HG02763 (cell line): ENCODE results near the gene AKAP3.

Source experiments
- ATAC-seq: cut with Tn5 transposase; IDR thresholded peaks from one replicate; pipeline ENCODE4 v1.9.1; 2021; ENCODE audit warnings: mild to moderate bottlenecking, moderate library complexity; ENCODE audit not compliant: unreplicated experiment

Gene AKAP3

GRCh38 chr12:4603946-4604345 lies 44.9 kb downstream of the AKAP3 start:
- no peak for ATAC-seq

- no peak for ATAC-seq
Observed at GRCh38 chr12:4603421-4603820, 45.4 kb downstream of the AKAP3 start.

- ATAC-seq, result no peak
Observed at GRCh38 chr12:4595881-4596280, 53.0 kb downstream of the AKAP3 start.

- no peak for ATAC-seq
Observed at GRCh38 chr12:4591180-4591687, 57.6 kb downstream of the AKAP3 start.

GRCh38 chr12:4589941-4590340 lies 58.9 kb downstream of the AKAP3 start:
- ATAC-seq, result no peak

GRCh38 chr12:4588916-4589315 lies 59.9 kb downstream of the AKAP3 start:
- ATAC-seq, result no peak

- no peak for ATAC-seq
Observed at GRCh38 chr12:4587108-4587507, 61.7 kb downstream of the AKAP3 start.

- no peak for ATAC-seq
Observed at GRCh38 chr12:4586500-4586899, 62.4 kb downstream of the AKAP3 start.

GRCh38 chr12:4584896-4585295 lies 64.0 kb downstream of the AKAP3 start:
- ATAC-seq, result no peak

- no peak for ATAC-seq
Observed at GRCh38 chr12:4584281-4584680, 64.6 kb downstream of the AKAP3 start.

GRCh38 chr12:4580281-4580688 lies 68.6 kb downstream of the AKAP3 start:
- no peak for ATAC-seq

GRCh38 chr12:4579305-4580102 lies 69.3 kb downstream of the AKAP3 start:
- no peak for ATAC-seq

GRCh38 chr12:4572680-4573079 lies 76.2 kb downstream of the AKAP3 start:
- ATAC-seq, result no peak

GRCh38 chr12:4569261-4569660 lies 79.6 kb downstream of the AKAP3 start:
- ATAC-seq, result no peak

GRCh38 chr12:4567073-4567881 lies 81.6 kb downstream of the AKAP3 start:
- no peak for ATAC-seq

GRCh38 chr12:4566474-4566873 lies 82.4 kb downstream of the AKAP3 start:
- no peak for ATAC-seq
